ENCODE results near the gene EDIL3. TPM values are rescaled to one million over a fixed set of nuclear protein-coding genes. Genes with fewer than 3 reads are reported as not detected.

Gene EDIL3
- total RNA-seq, 2 experiments from 2014 or later, result not detected

- no peaks in the 10 kb centered on the region for H3K27me3 ChIP-seq (ENCODE audit: control insufficient read depth in 1 of 2, insufficient read depth in 2 of 2, low read length in 2 of 2)
- no peaks in the 10 kb centered on the region for H3K9me3 ChIP-seq (ENCODE audit: control insufficient read depth in 1 of 2, insufficient read depth in 1 of 2, low read length in 2 of 2)
- Mint-ChIP-seq H3K27ac (no peak overlapping the region), H3K36me3 (ENCODE audit: low read depth) (no peaks in the 10 kb centered on the region), H3K9me3 (no peaks in the 10 kb centered on the region), H3K4me1 (ENCODE audit: low read depth) (no peaks in the 10 kb centered on the region), H3K27me3 (no peaks in the 10 kb centered on the region), H3K4me3 (no peak overlapping the region)
- H3K4me1 ChIP-seq (ENCODE audit: insufficient read depth, low read length), result no peaks in the 10 kb centered on the region
- H3K36me3 ChIP-seq (ENCODE audit: insufficient read depth, low read length), result no peaks in the 10 kb centered on the region
- ATAC-seq (ENCODE audit: poor library complexity), result no peak
- DNase-seq, result no peak
- no peak for TF ChIP-seq CTCF (IDR thresholded peaks at IDR 0.05)
- CTCF ChIA-PET, result no interaction called here
- H3K27ac ChIP-seq (ENCODE audit: low read depth in 1 of 2, low read length in 2 of 2), result no peak overlapping the region
- H3K4me3 ChIP-seq (ENCODE audit: low read length), result no peak overlapping the region
- intact Hi-C loops (cut with DNase I, micrococcal nuclease), result loop anchor here in 1 of 2 experiments (1.0 kb wide), 1 partner anchor 10 kb away; no protein-coding TSS in a partner anchor
- POLR2A ChIA-PET, result no interaction called here
Observed at GRCh38 chr5:84292788-84293653, 91.7 kb downstream of the EDIL3 start.

- Histone ChIP-seq H3K27ac (ENCODE audit: low read depth in 1 of 2, low read length in 2 of 2) (no peak overlapping the region), H3K27me3 (ENCODE audit: control insufficient read depth in 1 of 2, insufficient read depth in 2 of 2, low read length in 2 of 2) (no peaks in the 10 kb centered on the region), H3K9me3 (ENCODE audit: control insufficient read depth in 1 of 2, insufficient read depth in 1 of 2, low read length in 2 of 2) (no peaks in the 10 kb centered on the region), H3K4me1 (ENCODE audit: insufficient read depth, low read length) (no peaks in the 10 kb centered on the region), H3K4me3 (ENCODE audit: low read length) (no peak overlapping the region), H3K36me3 (ENCODE audit: insufficient read depth, low read length) (no peaks in the 10 kb centered on the region)
- Mint-ChIP-seq H3K4me1 (ENCODE audit: low read depth) (no peaks in the 10 kb centered on the region), H3K36me3 (ENCODE audit: low read depth) (no peaks in the 10 kb centered on the region), H3K9me3 (no peaks in the 10 kb centered on the region), H3K27me3 (no peaks in the 10 kb centered on the region), H3K27ac (no peak overlapping the region), H3K4me3 (no peak overlapping the region)
- TF ChIP-seq CTCF (IDR thresholded peaks at IDR 0.05), result no peak
- POLR2A ChIA-PET, result no interaction called here
- intact Hi-C loops (cut with DNase I, micrococcal nuclease), result loop anchor here in 1 of 2 experiments (1.0 kb wide), 1 partner anchor 11 kb away; no protein-coding TSS in a partner anchor
- DNase-seq (no peak), ATAC-seq (ENCODE audit: poor library complexity) (no peak)
- CTCF ChIA-PET, result no interaction called here
Observed at GRCh38 chr5:84292000-84292642, 92.6 kb downstream of the EDIL3 start.

GRCh38 chr5:84290673-84291072 lies 94.0 kb downstream of the EDIL3 start:
- Mint-ChIP-seq H3K27ac (no peak overlapping the region), H3K36me3 (ENCODE audit: low read depth) (no peaks in the 10 kb centered on the region)

More at GRCh38 chr5:84290673-84291072, 94.0 kb downstream of the EDIL3 start:
- intact Hi-C loops (cut with DNase I, micrococcal nuclease), result no loop called here
- TF ChIP-seq CTCF (IDR thresholded peaks at IDR 0.05), result no peak
- DNase-seq (no peak), ATAC-seq (ENCODE audit: poor library complexity) (no peak)
- ChIA-PET CTCF (no interaction called here), POLR2A (no interaction called here)
- no peaks in the 10 kb centered on the region for H3K9me3 Mint-ChIP-seq
- no peaks in the 10 kb centered on the region for H3K4me1 ChIP-seq (ENCODE audit: insufficient read depth, low read length)
- H3K4me3 Mint-ChIP-seq, result no peak overlapping the region
- H3K27me3 ChIP-seq (ENCODE audit: control insufficient read depth in 1 of 2, insufficient read depth in 2 of 2, low read length in 2 of 2), result no peaks in the 10 kb centered on the region
- H3K27ac ChIP-seq (ENCODE audit: low read depth in 1 of 2, low read length in 2 of 2), result no peak overlapping the region
- H3K9me3 ChIP-seq (ENCODE audit: control insufficient read depth in 1 of 2, insufficient read depth in 1 of 2, low read length in 2 of 2), result no peaks in the 10 kb centered on the region
- H3K4me1 Mint-ChIP-seq (ENCODE audit: low read depth), result no peaks in the 10 kb centered on the region
- H3K36me3 ChIP-seq (ENCODE audit: insufficient read depth, low read length), result no peaks in the 10 kb centered on the region
- no peak overlapping the region for H3K4me3 ChIP-seq (ENCODE audit: low read length)
- H3K27me3 Mint-ChIP-seq, result no peaks in the 10 kb centered on the region

Measured in CD4-positive, alpha-beta T cell (primary cell).